ENCODE data around the gene NENF.
"Not testable (repeated sequence)": the region's sequence is repeated elsewhere in the genome, so short reads cannot be mapped to it uniquely, and the experiment has no call there.

The NENF gene

DNA sequence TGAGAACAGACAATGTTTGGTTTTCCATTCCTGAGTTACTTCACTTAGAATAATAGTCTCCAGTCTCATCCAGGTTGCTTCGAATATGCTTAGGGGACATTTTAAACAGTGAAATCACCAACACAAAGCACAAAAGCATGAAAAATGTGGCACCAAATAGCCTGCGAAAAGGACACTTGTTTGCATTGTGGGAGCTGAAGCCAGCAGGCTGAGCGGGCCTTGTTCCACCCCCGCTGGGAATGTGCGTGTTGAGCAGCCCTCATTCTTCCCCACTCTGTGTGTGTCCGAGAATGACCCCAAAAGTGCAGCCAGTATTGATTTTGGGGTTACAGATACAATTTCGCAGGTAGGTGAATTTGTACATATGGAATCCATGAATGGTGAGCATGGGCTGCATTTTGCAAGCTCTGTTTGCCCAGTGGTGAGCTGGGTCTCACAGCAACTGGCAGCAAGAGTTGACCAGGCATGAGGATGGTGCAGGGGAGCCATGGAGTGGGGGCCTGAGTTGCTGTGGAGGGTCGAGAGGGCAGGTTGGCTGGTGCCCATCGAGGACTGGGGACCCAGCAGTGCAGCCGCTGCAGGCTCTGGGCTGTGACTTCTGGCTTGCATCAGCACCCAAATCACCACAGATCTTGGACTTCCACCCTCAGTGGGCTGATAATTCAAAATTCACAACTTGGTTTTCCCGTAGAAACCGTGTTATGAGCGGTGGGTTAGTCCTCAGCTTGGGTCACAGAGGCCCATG lies 29.4 kb downstream of the NENF start:
- no peak for DNase-seq

GRCh38 chr1:212463565-212464285 lies 31.0 kb downstream of the NENF start:
- DNase-seq, result no peak

GRCh38 chr1:212465311-212465710 lies 32.6 kb downstream of the NENF start:
- DNase-seq, result no peak

DNA sequence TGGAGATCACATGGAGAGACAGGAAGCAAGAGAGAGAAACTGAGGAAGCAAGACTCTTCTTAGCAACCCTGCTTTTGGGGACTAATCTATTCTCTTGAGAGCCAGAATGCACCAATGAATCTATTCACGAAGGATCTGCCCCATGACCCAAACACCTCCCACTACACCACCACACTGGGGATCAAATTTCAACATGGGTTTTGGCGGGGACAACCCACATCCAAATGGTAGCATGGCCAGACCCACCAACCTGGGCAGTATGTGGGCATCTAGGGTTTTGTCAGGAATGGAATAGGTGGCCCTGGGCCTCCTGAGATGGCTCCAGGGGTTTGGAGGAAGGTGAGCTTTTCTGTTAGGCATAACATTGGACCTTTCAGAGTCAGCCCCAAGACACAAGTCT lies 33.7 kb downstream of the NENF start:
- no peak for DNase-seq

DNA sequence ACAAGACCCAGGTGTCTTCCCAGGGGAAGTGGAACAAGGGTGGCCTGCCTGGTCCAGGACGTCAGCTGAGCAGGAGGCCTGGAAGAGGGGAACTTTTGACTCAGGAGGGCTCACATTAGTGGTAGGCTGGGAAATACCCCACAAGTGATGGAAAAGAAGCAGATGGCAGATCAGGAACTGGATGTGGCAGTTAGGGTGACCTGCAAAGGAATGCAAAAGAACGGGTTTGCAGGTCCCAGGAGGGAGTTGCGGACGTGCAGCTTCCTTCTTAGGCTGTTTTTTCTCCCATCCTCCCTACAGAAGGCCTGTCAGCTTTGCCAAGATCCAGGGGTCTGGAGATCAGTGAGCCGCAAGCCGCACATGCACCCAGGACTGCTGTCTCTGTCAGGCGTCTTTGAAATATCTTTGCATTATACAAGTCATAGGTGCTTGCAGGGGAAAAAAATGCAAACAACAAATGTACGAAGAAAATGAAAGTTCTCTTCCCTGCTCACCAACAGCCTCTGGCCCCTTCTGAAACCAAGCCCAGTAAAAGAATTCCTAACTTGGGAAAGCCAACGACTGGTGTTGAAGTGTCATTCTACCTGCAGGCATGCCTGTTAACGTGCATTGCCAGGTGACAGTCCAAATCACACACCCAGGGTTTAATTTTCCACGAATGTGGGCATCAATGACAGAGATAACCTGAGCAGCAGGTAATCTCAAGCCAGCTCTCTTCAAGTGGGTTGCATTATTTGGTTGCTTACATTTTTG lies 34.4 kb downstream of the NENF start:
- no peak for DNase-seq

DNA sequence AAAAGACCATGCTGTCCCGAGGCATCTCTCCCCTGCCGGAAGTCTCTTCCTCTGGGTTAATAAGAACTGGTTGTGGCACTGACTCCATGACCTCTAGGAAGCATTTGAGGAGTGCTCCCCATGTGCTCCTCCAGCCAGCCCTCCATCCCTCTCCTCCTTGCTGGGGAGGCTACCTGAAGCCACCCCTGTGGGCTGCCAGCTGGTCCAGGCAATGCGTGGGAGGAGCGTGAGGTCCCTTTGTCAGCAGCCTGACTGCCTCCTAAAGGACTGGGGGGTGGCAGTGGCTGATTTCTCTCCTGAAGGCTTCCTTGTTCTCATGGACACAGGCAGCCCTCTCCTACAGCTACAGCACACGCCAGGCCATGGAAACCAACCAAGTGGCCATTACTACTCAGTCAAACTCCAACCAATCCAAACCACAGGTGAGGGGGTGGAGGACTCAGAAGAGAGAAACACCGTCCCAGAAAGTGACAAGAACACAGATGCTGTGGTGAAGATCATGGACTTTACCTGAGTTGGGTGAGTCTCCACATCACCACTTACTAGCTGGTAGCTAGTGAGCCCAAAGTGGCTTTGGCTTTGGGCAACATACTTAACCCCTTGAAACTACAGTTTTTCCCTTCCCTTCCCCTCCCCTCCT lies 35.2 kb downstream of the NENF start:
- DNase-seq, result no peak

GRCh38 chr1:212470059-212470458 lies 37.3 kb downstream of the NENF start:
- no peak for DNase-seq

GRCh38 chr1:212471286-212471685 lies 38.6 kb downstream of the NENF start:
- DNase-seq, result no peak

- DNase-seq, result no peak
Observed at GRCh38 chr1:212471891-212472675, 39.4 kb downstream of the NENF start.

DNA sequence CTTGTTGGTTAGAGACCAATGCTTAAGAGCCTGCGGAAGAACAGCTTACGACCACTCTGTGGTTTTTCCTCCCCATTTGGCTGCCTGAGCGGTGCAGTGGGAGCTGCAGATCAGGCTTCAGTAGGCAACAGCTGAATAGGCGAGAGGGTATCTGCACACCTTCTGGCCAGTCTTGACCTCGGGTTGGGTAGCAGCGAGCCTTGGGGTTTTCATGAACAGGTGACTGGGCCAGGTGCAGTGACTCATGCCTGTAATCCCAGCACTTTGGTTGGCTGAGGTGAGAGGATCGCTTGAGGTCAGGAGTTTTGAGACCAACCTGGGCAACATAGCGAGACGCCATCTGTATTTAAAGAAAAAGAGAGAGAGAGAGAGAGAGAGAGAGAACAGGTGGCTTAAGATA lies 41.0 kb downstream of the NENF start:
- DNase-seq, result no peak

GRCh38 chr1:212475151-212475550 lies 42.4 kb downstream of the NENF start:
- DNase-seq, result no peak

DNA sequence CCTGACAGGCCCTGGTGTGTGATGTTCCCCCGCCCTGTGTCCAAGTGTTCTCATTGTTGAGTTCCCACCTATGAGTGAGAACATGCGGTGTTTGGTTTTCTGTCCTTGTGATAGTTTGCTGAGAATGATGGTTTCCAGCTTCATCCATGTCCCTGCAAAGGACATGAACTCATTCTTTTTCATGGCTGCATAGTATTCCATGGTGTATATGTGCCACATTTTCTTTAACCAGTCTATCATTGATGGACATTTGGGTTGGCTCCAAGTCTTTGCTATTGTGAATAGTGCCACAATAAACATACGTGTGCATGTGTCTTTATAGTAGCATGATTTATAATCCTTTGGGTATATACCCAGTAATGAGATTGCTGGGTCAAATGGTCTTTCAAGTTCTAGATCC lies 43.1 kb downstream of the NENF start:
- DNase-seq, result not testable (repeated sequence)

- DNase-seq, result peak; percentile 82
Observed at GRCh38 chr1:212477014-212477679, 44.4 kb downstream of the NENF start.

DNA sequence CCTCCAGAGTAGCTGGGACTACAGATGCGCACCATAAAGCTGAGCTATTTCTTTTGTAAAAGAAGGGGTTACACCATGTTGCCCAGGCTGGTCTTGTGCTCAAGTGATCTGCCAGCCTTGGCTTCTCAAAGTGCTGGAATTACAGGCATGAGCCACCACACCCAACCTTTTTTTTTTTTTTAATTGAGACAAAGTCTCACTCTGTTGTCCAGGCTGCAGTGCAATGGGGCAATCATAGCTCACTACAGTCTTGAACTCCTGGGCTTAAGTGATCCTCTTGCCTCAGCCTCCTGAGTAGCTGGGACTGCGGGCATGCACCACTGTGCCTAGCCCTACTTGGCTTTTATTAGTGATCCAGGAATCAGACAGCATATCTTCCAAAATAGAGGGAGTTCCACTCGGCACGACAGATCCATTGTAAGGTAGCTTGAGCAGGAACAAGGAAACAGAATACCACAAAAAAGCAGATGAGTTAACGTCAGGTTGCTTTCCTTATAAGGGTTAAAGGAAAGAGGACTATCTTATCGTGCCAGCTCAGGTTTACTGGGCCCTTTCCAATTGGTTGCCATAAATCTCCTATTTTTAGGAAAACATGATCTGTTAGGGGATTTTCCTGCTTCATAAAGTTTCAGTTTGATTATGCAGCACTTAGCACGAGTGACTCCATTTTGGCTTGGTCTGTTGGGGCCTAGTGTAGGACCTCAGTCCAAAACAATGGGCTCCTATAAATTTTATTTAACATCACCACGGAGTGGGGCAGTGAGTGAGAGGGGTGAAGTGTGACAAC lies 45.2 kb downstream of the NENF start:
- no peak for DNase-seq

DNA sequence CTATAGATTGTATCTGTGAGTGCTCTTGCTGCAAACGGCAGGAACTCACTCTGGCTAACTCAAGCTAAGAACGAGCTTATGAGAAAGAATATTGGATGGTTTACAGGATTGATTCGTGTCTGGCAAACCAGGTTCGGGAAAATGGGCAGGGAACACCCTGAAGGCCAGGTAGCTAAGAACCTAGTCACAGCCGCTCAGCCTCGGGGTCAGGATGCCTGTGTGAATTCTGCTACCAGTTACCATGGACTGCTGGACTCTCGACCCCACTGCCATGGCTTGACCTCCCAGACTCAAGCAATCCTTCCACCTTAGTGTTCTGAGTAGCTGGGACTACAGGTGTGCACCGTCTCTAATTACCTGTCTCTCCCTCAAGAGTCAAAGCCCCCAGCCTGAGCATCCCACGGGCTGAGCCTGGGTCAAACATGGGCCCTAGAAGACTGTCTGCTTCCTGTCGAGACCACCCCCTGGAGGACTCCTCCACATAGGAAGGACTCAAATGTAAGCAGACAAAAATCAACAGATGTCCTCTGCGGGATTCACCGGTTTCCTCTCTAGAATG lies 45.8 kb downstream of the NENF start:
- no peak for DNase-seq

GRCh38 chr1:212479188-212479587 lies 46.5 kb downstream of the NENF start:
- DNase-seq, result no peak

DNA sequence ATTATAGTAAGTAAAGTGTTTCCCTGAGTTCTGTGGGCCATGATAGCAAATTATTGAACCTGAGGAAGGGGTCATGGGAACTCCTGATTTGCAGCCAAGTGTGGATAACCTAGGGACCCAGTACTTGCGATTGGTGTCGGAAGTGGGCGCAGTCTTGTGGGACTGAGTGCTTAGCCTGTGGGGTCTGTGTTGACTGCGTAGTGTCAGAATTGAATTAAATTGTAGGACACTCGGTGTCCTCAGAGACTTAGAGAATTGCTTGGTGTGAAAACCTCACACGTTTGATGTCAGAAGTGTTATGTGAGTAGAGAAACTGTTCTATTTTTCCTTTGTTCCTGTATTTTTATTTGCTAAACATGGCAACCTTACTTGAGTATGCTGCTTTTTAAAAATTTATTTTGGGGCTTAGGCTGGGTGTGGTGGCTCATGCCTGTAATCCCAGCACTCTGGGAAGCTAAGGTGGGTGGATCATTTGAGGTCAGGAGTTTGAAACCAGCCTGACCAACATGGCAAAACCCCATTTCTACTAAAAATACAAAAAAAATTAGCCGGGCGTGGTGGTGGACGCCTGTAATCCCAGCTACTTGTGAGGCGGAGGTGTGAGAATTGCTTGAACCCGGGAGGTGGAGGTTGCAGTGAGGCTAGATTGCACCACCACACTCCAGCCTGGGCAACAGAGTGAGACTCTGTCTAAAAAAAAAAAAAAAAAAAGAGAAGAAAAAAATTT lies 48.2 kb downstream of the NENF start:
- not testable (repeated sequence) for DNase-seq

DNA sequence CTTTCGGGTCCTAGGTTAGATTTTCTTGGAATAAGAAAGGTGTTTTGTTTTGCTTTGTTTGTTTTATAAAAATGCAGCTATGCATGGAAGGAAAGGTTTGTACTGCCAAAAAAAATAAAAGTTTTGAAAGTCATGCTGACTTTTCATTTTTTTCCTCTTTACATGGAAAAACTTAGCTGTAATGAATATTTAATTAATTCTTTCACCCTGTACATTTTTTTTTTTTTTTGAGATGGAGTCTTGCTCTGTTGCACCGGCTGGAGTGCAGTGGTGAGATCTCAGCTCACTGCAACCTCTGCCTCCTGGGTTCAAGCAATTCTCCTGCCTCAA lies 48.7 kb downstream of the NENF start:
- DNase-seq, result no peak

GRCh38 chr1:212482006-212482636 lies 49.4 kb downstream of the NENF start:
- DNase-seq, result no peak
